Measurements from ENCODE around the gene DNAJB5.

DNA sequence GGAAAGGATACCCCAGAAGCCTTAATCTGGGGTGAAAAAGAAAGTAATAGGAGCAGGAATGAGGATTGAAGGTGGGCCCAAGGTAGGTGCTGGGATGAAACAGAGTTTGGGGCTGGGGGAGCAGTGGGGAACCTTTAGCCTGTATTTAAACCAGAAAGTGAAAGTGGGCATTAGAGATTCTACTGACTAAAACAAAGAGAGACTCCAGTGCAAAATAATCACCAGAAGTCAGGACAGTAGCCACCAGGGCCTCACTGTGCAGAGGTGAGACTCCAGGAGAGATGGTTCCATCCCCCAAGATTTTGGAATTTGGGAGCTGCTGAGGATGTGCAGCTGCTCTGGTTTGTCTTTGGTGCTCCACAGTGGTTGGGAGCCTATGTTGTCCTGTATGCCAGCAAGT lies 13.1 kb downstream of the DNAJB5 start:
- TF ChIP-seq, protein P1, sequence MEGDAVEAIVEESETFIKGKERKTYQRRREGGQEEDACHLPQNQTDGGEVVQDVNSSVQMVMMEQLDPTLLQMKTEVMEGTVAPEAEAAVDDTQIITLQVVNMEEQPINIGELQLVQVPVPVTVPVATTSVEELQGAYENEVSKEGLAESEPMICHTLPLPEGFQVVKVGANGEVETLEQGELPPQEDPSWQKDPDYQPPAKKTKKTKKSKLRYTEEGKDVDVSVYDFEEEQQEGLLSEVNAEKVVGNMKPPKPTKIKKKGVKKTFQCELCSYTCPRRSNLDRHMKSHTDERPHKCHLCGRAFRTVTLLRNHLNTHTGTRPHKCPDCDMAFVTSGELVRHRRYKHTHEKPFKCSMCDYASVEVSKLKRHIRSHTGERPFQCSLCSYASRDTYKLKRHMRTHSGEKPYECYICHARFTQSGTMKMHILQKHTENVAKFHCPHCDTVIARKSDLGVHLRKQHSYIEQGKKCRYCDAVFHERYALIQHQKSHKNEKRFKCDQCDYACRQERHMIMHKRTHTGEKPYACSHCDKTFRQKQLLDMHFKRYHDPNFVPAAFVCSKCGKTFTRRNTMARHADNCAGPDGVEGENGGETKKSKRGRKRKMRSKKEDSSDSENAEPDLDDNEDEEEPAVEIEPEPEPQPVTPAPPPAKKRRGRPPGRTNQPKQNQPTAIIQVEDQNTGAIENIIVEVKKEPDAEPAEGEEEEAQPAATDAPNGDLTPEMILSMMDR (IDR thresholded peaks at IDR 0.05): no peak
- no peak for TF ChIP-seq POLR2A (IDR thresholded peaks at IDR 0.05)
